DOHH2 (cell line): ENCODE results near the gene RSPO4.

ENCODE experiments used
- EZH2phosphoT487 ChIP-seq: fragments of 200-600 bp; sonication (generic); IDR thresholded peaks from 2 replicates; pipeline ENCODE4 v1.6.1; 2017; ENCODE audit warnings: borderline replicate concordance, mild to moderate bottlenecking, antibody characterized with exemption, low read length, moderate library complexity, mixed read lengths
- TF ChIP-seq, protein P1 (sequence below): fragments of 200-600 bp; sonication (generic); IDR thresholded peaks from one replicate; pipeline ENCODE4 v1.5.1; 2014; ENCODE audit warnings: antibody characterized with exemption, mild to moderate bottlenecking, low read depth, low read length; ENCODE audit not compliant: poor library complexity, severe bottlenecking

DNA sequence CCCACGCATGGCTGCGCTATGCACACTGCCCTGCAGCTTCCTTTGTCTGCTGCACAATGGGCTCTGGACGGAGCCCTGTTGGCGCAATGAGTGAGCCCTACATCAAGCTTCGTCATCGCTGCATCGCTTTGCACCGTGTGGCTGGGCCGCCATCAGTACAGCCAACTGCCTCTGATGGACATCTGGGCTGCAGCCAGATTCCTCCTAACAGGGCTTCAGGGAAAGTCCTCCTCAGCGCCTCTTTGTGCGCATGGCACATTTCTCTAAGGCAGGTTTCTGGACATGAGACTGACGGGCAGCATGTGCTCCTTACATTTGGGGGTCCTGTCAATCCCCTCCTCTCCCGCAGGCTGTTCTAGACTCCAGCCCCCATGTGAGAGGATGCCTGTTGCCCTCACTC lies 56.3 kb downstream of the RSPO4 start:
- TF ChIP-seq, protein P1, sequence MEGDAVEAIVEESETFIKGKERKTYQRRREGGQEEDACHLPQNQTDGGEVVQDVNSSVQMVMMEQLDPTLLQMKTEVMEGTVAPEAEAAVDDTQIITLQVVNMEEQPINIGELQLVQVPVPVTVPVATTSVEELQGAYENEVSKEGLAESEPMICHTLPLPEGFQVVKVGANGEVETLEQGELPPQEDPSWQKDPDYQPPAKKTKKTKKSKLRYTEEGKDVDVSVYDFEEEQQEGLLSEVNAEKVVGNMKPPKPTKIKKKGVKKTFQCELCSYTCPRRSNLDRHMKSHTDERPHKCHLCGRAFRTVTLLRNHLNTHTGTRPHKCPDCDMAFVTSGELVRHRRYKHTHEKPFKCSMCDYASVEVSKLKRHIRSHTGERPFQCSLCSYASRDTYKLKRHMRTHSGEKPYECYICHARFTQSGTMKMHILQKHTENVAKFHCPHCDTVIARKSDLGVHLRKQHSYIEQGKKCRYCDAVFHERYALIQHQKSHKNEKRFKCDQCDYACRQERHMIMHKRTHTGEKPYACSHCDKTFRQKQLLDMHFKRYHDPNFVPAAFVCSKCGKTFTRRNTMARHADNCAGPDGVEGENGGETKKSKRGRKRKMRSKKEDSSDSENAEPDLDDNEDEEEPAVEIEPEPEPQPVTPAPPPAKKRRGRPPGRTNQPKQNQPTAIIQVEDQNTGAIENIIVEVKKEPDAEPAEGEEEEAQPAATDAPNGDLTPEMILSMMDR: no peak
- TF ChIP-seq EZH2phosphoT487: no peak
